Glutamatergic neuron (in vitro differentiated cells): ENCODE data around the gene PLAAT5. TPM values are rescaled to one million over a fixed set of nuclear protein-coding genes. Genes with fewer than 3 reads are reported as not detected.

Experiments used
- DNase-seq: peaks from one replicate; pipeline ENCODE4 v3.0.0; 2022
- H3K27ac Mint-ChIP-seq: one replicate; pipeline ENCODE4 v1.8.0; 2020; ENCODE audit warnings: mild to moderate bottlenecking, mixed read lengths, inconsistent platforms; ENCODE audit not compliant: unreplicated experiment
- H3K27me3 Mint-ChIP-seq: one replicate; pipeline ENCODE4 v1.8.0; 2020; ENCODE audit warnings: mild to moderate bottlenecking, moderate library complexity, mixed read lengths, inconsistent platforms; ENCODE audit not compliant: unreplicated experiment
- H3K36me3 Mint-ChIP-seq: one replicate; pipeline ENCODE4 v1.8.0; 2020; ENCODE audit warnings: mild to moderate bottlenecking, mixed read lengths, inconsistent platforms; ENCODE audit not compliant: unreplicated experiment
- H3K4me1 Mint-ChIP-seq: one replicate; pipeline ENCODE4 v1.8.0; 2020; ENCODE audit warnings: mild to moderate bottlenecking, low read depth, mixed read lengths, inconsistent platforms; ENCODE audit not compliant: unreplicated experiment
- H3K4me3 Mint-ChIP-seq: one replicate; pipeline ENCODE4 v1.8.0; 2020; ENCODE audit warnings: mild to moderate bottlenecking, mixed read lengths, inconsistent platforms; ENCODE audit not compliant: unreplicated experiment
- H3K9me3 Mint-ChIP-seq: one replicate; pipeline ENCODE4 v1.8.0; 2020; ENCODE audit warnings: mild to moderate bottlenecking, moderate library complexity, mixed read lengths, inconsistent platforms; ENCODE audit not compliant: unreplicated experiment
- total RNA-seq: library from RNA; stranded (reverse); fragmentation: NEBNext Ultra II Directional; extraction: Animal tissue kit (Norgen Biotek cat#: 25700); gene quantifications from one replicate; pipeline ENCODE4 v1.2.1, GENCODE V29; 2021; ENCODE audit not compliant: unreplicated experiment
- TF ChIP-seq, protein P1 (sequence below): fragments of 200-600 bp; sonication (generic); IDR thresholded peaks from one replicate; pipeline ENCODE4 v1.5.0; 2021; ENCODE audit not compliant: partially characterized antibody, unreplicated experiment

PLAAT5 gene
- total RNA-seq, 1 donor from 2014 or later, result 11.2 TPM

- peaks cover 11% of the 10 kb centered on the region for H3K36me3 Mint-ChIP-seq
- peaks cover 29% of the 10 kb centered on the region for H3K4me1 Mint-ChIP-seq
- no peak overlapping the region for H3K27ac Mint-ChIP-seq
- no peak for DNase-seq
- TF ChIP-seq, protein P1, sequence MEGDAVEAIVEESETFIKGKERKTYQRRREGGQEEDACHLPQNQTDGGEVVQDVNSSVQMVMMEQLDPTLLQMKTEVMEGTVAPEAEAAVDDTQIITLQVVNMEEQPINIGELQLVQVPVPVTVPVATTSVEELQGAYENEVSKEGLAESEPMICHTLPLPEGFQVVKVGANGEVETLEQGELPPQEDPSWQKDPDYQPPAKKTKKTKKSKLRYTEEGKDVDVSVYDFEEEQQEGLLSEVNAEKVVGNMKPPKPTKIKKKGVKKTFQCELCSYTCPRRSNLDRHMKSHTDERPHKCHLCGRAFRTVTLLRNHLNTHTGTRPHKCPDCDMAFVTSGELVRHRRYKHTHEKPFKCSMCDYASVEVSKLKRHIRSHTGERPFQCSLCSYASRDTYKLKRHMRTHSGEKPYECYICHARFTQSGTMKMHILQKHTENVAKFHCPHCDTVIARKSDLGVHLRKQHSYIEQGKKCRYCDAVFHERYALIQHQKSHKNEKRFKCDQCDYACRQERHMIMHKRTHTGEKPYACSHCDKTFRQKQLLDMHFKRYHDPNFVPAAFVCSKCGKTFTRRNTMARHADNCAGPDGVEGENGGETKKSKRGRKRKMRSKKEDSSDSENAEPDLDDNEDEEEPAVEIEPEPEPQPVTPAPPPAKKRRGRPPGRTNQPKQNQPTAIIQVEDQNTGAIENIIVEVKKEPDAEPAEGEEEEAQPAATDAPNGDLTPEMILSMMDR, result no peak
- H3K4me3 Mint-ChIP-seq, result no peak overlapping the region
- H3K9me3 Mint-ChIP-seq, result peaks cover 11% of the 10 kb centered on the region
- H3K27me3 Mint-ChIP-seq, result peaks cover 15% of the 10 kb centered on the region
These were observed 2.2 kb upstream of the PLAAT5 start for GRCh38 chr11:63493127-63493526.

DNA sequence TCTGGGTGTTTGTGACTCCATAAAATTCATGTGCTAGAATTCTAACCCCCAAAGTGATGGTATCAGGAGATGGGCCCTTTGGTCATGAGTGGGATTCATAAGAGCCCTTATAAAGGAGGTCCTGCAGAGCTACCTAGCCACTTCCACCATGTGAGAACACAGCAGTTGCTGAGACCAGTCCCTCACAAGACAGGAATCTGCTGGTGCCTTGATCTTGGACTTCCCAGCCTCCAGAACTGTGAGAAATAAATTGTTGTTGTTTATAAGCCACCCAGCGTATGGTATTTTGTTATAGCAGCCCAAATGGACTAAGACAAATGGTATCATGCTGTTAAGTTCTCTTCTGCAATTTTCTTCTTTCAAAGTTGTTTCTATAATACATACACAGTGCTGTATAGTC, 1.5 kb upstream of the PLAAT5 start:
- Mint-ChIP-seq H3K27ac (no peak overlapping the region), H3K36me3 (peaks cover 6% of the 10 kb centered on the region), H3K9me3 (peaks cover 11% of the 10 kb centered on the region), H3K27me3 (peaks cover 15% of the 10 kb centered on the region), H3K4me1 (peaks cover 31% of the 10 kb centered on the region), H3K4me3 (no peak overlapping the region)
- no peak for DNase-seq
- TF ChIP-seq, protein P1, result no peak

- no peak for DNase-seq
- Mint-ChIP-seq H3K4me3 (peak overlapping the region; percentile 91), H3K9me3 (peaks cover 11% of the 10 kb centered on the region), H3K27me3 (peaks cover 15% of the 10 kb centered on the region), H3K27ac (peak overlapping the region; percentile 92), H3K36me3 (peaks cover under 1% of the 10 kb centered on the region), H3K4me1 (peaks cover 31% of the 10 kb centered on the region)
- TF ChIP-seq, protein P1, result no peak
These were observed 837 bp upstream of the PLAAT5 start for GRCh38 chr11:63491636-63492372.

DNA sequence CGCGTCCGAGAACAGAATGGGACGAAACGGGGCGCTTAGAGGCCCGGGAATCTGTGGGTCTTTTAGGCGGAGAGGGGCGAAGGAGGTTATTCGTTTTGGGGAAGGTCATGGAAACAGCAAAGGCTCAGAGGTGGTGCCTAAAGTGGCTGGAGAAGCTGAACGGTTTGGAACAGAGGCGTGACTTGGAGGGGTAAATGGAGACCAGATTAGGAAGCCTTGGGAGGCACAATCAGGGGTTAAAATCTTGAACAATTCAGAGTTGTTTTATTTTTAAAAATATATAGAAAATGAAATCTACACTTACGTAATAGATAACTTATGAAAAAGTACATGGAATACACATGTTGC, 247 bp upstream of the PLAAT5 start:
- Mint-ChIP-seq H3K27me3 (peaks cover 15% of the 10 kb centered on the region), H3K36me3 (peaks cover 3% of the 10 kb centered on the region), H3K9me3 (peaks cover 11% of the 10 kb centered on the region), H3K27ac (peak overlapping the region; percentile 92), H3K4me1 (peaks cover 31% of the 10 kb centered on the region), H3K4me3 (peak overlapping the region; percentile 91)
- DNase-seq, result no peak
- TF ChIP-seq, protein P1, result no peak

DNA sequence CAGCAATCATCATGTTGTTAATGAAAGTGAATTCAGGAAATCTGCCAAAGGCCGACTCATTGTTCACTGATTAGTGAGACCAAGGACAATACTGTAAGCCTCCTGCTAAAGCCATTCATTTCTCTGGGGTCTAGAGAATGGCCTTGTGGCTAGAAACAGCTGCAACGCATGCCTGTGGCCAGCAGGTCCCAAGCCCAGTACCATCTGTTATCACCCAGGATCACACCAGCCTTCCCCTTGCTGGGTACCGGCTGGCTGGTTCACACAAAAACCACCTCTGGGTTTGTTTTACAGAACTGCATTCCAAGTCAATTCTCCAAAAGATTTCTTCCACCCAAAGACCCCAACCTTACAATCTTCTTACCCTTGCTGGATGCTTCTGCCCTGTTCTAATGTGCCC, 1.1 kb downstream of the PLAAT5 start:
- Mint-ChIP-seq H3K4me1 (peaks cover 31% of the 10 kb centered on the region), H3K36me3 (peaks cover 12% of the 10 kb centered on the region), H3K9me3 (peaks cover 11% of the 10 kb centered on the region), H3K4me3 (peak overlapping the region; percentile 85), H3K27me3 (peaks cover 15% of the 10 kb centered on the region), H3K27ac (peak overlapping the region; percentile 99)
- peak; percentile 67 for DNase-seq
- TF ChIP-seq, protein P1, result peak; percentile 52
